Kidney glomerular epithelial cell (primary cell): Measurements from ENCODE around the gene EGFR.

Experiments
- DNase-seq: peaks from one replicate; lab custom pipeline; 2025; lab: John Stamatoyannopoulos, UW

Gene EGFR

GRCh38 chr7:55036950-55037736 is 18.3 kb downstream of the EGFR start:
- no peak for DNase-seq

DNA sequence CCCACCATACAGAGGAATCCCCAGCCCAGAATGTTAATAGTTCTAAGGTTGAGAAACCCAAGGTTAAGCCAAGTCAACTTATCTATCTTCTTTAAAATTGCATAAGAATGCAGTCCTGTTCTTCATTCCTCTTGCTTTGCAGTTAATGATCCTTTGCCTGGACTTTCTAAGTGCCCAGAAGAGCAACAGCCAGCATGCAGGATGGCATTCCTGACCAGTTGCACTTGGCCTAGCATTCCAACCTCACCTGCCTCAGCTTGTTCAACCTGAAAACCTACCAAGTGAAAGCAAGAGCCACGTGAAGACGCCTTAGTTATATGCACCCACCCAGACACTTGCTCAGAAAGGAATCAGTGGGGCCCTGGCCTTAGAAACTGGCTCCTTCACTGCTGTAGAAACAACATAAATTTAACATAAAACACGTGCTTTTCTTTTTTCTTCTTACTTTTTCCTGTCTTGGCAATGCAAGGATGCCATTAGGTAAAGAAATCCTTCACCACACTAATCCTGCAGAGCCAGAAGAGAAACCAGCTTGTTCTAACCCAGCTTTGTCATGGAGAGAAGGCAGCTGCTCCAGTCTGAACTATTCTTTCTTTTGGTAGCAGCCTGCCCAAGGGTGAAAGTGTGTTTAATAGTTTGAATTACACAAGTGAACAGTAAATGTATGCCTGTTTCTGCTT is 25.0 kb downstream of the EGFR start:
- no peak for DNase-seq

- no peak for DNase-seq
Observed at GRCh38 chr7:55044371-55044717, 25.5 kb downstream of the EGFR start.

GRCh38 chr7:55044791-55045190 is 26.0 kb downstream of the EGFR start:
- DNase-seq: no peak

GRCh38 chr7:55046582-55047342 is 27.9 kb downstream of the EGFR start:
- no peak for DNase-seq

- DNase-seq: no peak
Observed at GRCh38 chr7:55048221-55048859, 29.5 kb downstream of the EGFR start.

- no peak for DNase-seq
Observed at GRCh38 chr7:55050281-55050680, 31.5 kb downstream of the EGFR start.

- DNase-seq: no peak
Observed at GRCh38 chr7:55052081-55052480, 33.3 kb downstream of the EGFR start.

GRCh38 chr7:55052741-55053427 is 34.1 kb downstream of the EGFR start:
- DNase-seq: peak; percentile 49

DNA sequence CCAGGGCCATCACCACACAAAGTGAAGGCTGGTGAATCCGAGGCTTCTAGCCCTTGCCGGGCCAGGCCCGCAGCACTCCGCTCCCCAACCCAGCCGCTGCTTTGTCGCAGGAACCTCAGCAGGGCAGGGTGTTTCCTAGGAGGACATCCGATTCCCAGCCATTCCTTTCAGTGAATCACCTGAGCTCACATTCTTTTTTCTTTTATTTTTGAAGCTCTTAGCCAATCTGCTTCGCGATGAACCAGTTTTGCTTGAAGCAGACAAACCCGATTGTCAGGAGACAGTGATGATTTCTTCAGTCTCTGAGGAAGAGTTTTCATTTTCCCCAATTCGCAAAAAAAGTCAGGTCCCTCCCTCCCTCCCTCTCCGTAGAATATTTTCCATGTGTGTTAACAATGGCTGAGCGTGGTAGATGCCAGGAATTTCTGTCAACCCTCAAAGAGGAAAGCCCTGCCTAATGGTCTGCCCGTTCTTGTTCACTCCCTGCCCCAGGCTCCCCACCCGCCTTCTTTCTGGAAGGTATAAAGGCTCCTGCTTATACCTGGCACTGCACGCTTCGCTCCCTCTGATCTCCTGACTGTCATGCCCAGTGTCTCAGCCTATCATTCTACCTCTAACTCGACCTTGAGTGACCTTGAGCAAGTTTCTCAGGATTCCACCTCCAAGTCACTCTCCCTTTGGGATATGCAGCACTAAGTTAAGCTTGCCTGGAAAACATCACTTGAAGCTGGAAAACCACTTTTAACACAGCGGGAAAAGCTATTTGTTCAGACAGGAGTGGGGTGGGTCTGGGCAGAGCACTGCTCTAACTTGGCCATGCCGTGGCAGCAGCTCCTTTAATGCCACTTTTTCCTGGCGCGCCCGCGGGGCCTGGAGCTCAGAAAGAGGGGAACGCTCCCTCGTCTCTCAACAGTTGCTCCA is 35.1 kb downstream of the EGFR start:
- DNase-seq: no peak

GRCh38 chr7:55054758-55055157 is 35.9 kb downstream of the EGFR start:
- no peak for DNase-seq

- DNase-seq: no peak
Observed at GRCh38 chr7:55055479-55055878, 36.7 kb downstream of the EGFR start.

DNA sequence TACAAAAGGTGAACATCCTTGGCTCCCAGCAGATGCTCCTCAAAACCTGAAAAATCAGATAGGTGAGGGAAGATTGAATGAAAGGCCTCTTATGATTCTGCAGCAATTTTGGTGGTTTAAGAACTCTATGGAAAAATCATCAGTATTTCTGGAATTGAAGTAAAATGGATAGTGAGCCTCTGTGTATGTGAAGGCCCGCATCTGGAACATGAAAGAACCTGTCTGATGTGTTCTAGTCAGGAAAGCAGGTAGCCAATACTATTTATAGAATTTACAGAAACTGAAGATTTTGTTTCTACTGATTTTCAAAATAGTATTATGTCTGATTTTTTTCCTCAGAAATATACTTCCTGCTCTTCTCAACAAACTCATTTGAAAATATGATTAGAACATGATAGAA is 37.3 kb downstream of the EGFR start:
- no peak for DNase-seq

DNA sequence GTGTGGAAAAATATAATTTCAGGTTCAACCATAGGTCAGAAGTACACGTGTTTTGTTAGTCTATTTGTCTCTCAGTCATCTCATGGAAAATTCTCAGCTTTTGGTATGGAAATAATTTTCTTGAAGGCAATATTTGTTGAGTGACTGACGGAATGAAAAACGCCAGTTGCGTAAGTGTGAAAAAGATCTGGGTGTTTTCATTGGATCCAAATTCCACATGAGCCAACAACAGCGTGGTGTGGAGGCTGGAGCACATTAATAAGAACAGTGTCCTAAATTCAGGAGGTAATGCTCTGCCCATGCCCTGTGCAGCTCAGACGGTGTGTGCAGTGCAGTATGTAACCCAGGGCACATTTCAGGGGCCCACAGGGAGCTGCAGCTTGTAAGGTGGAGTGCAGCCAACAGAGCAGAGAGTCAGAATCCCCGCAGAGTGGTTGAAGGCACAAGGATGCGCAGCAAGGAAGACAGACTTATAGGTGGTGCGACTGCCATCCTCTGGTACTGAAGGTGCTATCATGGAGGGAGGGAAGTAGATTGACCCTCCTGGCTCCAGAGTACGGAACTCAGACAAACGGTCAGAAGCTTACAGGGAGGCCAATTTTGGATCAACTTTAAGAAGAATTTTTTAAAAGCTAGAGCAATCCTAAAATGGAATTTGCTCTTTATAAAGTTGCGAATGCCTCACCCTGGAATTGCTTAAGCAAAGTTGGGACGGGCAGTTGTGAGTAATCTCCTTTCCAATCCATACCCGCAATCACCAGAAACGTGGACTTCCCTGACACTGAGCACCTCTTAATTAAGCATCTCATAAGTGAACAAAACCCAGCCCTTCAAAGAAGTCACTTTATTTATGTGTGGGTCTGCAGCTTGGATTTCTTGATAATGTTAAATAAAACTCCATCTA is 38.0 kb downstream of the EGFR start:
- DNase-seq: no peak

GRCh38 chr7:55058314-55058713 is 39.5 kb downstream of the EGFR start:
- no peak for DNase-seq

DNA sequence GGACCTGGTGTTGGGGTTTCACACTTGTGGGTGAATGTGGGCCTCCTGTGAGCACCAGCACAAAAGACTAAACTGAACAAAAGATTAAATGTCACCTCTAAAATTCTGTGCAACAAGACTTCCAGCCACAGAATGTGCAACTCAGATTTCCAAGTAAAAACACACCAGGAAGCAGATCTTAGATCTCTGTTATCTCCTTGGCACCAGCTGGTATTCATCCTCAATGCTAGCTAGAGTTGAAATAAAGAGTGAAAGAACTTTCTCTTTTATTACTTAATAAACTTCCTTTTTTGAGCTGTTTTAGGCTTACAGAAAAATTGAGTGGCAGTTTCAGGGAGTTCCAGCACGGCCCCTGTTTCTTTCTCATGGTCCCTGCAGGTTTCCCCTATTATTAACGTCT is 40.2 kb downstream of the EGFR start:
- DNase-seq: no peak

DNA sequence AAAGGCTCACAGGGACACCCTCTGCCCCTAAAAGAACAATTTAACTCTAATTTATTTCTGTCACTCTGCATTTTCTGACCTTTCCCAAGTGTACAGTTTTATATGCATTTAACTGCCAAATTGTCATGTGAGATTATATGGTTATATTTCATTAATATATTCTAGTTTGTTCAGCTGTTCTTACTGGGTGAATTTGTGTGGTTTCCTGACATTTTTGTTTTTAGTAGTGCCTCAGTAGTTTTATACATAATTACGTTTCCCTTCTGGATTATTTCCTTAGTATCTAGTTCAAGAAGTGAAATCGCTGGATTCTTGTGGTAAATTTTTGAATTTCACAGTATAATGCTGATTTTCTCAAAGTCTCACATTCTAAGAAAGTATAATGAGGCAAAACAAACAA is 41.3 kb downstream of the EGFR start:
- no peak for DNase-seq

- no peak for DNase-seq
Observed at GRCh38 chr7:55060636-55061022, 41.8 kb downstream of the EGFR start.

DNA sequence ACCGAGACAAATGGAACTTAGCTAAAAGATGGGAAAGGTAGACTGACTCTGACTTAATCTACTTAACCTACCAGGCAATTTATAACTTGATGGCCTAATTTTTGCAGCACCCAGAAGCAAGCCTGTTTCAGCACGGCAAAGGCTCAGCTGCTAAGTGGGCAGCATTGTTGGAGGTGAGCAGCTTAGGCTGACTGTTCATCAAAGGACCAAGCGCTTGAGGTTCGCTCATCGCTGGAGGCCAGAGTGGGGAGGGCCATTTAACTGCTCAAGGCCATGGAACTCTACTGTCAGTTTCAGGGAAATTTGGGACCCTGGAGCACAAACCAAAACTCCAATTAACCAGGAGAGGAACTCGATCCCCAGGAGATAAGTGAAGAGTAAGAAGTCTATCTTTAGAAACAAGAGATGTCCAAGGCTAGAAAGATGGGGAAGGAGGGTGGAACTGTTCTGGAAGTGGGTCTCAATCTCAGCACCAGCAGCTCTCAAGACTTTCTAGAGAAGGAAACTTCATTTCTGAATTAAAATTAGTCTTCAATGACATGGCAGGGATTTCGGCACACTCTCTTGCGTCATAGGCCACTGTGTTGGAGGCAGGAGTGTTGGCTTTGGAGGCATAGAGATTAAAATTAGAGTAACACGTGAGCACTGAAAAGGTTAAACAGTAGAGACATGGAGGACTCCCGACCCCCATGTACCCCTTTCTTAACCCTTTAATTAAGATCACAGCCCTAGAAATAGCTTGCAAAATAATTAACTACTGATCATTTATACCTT is 43.1 kb downstream of the EGFR start:
- DNase-seq: no peak
